Colon (tissue), 2 donors: Measurements from ENCODE around the gene KRTAP10-12.
"Not testable (repeated sequence)": the region's sequence is repeated elsewhere in the genome, so short reads cannot be mapped to it uniquely, and the experiment has no call there.

ENCODE experiments used
- FAIRE-seq: peaks from 2 replicates; lab custom pipeline; 2012; peaks lifted over from hg19 to GRCh38; lab: Jason Lieb, UNC
- donor health status: control.
- donor health status: control.

The KRTAP10-12 gene, protein sequence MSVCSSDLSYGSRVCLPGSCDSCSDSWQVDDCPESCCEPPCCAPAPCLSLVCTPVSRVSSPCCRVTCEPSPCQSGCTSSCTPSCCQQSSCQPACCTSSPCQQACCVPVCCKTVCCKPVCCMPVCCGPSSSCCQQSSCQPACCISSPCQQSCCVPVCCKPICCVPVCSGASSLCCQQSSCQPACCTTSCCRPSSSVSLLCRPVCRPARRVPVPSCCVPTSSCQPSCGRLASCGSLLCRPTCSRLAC

DNA sequence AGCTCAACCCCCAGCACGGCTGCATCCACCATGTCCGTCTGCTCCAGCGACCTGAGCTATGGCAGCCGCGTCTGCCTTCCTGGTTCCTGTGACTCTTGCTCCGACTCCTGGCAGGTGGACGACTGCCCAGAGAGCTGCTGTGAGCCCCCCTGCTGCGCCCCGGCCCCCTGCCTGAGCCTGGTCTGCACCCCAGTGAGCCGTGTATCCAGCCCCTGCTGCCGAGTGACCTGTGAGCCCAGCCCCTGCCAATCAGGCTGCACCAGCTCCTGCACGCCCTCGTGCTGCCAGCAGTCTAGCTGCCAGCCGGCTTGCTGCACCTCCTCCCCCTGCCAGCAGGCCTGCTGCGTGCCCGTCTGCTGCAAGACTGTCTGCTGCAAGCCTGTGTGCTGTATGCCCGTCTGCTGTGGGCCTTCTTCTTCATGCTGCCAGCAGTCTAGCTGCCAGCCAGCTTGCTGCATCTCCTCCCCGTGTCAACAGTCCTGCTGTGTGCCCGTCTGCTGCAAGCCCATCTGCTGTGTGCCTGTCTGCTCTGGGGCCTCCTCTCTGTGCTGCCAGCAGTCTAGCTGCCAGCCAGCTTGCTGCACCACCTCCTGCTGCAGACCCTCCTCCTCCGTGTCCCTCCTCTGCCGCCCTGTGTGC lies at the start of gene KRTAP10-12:
TSS of gene KRTAP10-12 (plus strand) at position 1 of the 639 bp plus-strand sequence. CDS start at position 31, 30 bp downstream.
- FAIRE-seq = not testable (repeated sequence)

DNA sequence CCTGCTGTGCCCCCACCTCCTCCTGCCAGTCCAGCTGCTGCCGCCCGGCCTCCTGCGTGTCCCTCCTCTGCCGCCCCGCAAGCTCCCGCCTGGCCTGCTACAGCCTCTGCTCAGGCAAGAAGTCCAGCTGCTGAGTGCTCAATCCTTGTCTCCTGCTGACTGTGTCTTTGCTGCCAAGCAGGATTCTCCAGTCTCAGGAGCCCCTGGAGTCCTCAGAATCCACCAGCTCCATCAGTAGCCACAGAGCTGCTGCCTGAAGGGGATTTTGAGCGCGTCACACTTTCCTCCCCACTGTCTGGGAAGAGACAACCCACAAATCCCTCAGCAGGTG lies 49.8 kb upstream of the KRTAP10-12 start:
- no peak for FAIRE-seq

DNA sequence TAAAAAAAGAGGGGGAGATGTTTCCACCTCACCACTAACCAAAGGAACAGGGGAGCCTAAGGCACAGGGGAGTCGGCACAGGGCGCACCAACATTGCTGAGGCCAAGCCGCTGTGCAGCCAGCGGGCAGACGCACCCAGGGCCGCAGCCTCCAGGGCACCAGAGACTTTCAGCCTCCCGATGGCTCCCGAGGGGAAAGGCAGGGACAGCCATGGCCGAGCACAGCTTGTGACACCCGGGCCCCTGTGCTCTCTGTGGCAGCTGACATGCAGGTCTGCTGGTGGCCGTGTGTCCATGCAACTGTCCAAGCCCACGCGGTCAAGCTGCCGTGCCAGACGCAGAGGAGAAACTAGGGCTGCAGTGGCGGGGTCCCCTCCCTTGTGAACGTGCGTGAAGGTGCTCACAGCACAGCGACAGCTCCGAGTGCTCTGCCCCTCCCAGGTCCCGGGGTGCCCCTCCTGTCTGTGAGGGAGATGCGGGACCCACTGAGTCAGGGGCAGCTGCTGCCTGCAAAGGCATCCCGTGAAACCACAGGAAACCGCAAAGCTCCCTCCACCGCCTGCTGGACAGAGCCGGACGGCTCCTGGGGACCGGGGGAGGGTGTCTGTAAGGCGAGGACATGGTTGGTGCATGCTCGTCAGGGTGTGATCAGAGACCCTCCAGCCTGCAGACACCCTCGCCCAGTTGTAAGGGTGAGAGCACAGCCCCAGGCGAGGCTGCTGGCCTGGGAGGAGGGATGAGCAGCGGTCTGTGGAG lies 48.2 kb upstream of the KRTAP10-12 start:
- no peak for FAIRE-seq

DNA sequence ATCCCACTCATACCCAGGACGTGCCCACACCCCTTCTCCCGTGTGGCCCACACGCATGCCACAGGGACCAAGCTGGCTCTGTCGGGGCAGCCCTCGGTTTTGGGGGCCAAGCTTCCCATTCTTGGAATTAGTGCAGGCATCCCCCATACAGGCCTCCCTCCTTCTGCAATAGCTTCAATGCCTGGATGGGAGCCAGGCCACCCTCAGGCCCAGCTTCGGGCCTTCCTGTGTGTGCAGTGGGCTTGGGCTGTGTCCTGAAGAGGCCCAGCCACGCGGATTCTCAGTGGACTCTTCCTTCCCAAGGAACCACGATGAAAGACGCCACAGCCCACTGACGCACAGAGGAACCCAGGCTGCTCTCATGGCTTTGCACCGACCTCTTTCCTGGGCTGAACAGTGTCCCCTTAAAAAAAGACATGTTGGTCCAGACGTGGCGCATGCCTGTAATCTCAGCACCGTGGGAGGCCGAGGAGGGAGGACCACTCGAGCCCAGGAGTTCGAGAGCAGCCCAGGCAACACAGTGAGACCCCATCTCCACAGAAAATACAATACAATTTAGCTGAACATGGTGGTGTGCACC lies 47.4 kb upstream of the KRTAP10-12 start:
- no peak for FAIRE-seq

DNA sequence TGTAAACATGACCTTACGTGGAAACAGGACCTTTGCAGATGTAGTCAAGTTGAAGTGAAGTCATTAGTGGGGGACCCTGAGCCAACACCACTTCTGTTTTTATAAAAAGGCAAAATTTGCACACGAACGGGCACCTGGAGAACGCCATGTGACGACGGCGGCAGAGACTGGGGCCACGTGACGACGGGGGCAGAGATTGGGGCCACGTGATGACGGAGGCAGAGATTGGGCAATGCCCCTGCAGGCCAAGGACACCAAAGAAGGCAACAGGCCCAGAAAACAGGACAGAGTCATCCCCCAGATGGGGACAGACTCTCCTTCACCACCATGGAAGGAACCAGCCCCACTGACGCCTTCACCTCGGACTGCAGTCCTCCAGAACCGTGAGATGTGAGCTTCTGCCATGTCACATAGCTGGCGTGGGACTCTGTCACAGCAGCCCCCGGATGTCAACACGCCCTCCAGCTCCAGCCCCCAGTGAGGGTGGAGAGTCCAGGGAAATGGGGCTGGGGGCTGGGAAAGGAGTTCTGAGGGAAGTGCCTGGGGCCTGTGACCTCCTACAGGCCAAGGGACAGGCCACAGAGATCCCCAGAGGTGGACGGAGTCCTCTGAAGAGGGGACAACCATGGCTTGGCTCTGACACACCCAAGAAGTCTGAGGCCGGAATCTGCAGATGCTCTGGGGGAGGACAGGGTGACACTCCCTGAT lies 46.6 kb upstream of the KRTAP10-12 start:
- FAIRE-seq = no peak

DNA sequence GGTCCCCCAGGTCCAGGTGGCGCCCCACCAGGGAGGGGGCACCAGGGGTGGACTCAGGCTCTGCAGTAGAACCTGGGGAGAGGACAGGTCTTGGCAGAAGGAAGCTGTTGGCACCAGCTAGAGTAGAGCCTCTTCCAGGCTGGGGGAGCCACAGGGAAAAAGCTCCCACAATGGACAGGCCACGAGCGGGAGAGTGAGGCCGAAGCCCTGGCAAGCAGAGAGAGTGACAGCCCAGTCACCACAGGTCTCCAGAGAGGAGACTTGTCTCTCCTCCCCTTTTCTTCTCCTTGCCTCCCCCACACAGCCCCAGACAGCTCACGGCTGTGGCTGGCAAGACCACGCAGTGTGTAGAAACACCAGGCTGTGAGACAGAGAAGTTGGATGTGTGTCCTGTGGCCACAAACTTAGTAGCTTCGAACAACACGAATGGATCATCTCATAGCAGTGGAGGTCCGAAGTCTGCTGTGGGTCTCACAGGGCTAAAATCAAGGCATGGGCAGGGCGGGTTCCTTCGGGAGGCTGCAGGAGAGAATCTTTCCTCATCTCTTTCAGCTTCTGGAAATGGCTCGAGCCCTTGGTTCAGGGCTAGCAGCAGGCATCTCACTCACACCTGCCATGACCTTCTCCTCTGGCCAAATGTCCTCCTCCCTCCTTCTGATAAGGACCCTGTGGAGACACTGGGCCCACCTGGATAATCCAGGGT lies 45.8 kb upstream of the KRTAP10-12 start:
- FAIRE-seq = no peak

DNA sequence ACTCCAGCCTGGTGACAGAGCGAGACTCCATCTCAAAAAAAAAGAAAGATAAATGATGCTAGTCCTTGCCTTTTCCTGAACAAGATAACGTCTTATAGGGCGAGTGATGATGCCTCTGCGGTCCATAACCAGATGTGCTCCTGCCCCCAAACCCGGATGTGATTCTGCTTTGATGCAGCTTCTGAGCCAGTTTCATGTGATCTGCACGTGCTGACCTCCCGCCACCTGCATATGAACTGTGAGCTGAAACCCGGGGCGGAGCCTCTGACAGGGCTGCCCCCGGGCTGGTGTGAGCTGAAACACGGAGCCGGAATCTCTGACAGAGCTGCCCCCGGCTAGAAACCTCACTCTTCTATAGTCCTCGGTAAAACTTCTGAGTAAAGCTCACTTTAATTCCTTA lies 43.8 kb upstream of the KRTAP10-12 start:
- FAIRE-seq = no peak

DNA sequence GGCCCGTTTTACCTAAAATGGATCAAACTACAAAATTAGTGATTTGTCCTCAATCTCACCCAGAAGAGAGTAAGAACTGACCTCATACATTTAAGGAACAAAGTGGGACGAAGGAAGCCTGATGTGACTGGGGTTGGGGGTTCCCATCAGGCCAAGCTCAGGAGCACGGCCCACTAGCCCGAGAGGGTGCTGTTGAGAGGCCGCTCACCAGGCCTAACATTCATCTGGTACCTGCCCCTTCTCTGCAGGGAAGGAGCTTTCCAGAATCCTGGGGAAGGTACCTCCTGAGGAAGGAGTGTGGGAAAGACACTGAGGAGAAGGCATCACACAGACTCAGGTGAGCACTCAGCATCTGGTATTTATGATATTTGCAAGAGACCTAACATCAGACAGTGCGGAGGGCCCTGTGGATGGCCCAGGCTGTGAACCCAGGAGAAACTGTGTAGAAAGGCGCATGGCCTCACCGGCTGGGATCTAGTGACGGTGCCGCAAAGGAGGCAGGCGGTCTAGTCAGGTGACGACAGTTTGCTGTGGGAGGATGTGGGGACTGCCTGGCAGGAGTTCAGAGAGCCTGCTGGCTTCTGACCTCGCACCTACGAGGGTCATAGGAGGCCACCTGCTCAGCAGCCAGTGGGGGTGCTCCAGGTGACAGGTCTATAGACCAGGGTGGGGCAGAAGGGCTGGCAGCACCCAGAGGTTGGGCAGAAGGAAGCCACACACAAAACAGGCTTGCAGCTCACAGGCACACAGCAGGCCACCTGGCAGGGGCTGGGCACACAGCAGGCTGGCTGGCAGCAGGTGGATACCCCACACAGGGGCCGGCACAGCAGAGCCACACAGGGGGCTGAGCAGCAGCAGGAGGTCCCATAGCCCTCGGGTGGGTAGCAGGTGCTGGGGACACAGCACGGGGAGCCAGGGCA lies 43.1 kb upstream of the KRTAP10-12 start:
- FAIRE-seq = no peak

DNA sequence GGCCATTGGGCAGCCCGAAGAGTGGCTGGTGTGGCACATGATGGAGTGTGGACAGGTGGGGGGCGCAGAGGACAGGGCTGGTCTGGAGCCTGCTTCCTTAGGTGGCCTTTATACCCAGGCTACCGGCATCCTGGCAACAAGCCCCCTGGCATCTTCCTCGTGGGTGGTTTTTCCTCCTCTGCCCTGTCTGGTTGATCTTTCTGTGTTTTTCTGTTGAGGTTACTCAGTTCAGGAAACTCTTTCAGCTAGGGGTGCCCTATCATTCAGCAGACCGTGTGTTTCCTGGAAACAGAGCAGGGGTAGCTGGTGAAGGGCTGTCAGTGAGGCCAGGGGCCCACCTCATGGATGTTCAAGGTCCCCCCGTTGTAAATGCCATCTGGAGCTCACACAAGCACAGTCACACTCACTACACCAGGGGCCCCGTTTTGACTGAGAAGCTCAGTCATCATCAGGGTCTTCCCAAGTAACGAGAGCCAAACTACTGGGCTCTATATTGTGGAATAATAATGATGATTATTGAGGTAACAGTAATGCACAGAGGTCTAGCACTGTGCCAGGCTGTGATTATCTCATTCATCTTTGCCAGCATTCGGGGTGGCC lies 42.3 kb upstream of the KRTAP10-12 start, which contains the start of gene KRTAP12-4:
TSS of gene KRTAP12-4 (minus strand) at position 84 of the 600 bp plus-strand sequence. CDS start at position 39, 45 bp downstream.
- FAIRE-seq = no peak

DNA sequence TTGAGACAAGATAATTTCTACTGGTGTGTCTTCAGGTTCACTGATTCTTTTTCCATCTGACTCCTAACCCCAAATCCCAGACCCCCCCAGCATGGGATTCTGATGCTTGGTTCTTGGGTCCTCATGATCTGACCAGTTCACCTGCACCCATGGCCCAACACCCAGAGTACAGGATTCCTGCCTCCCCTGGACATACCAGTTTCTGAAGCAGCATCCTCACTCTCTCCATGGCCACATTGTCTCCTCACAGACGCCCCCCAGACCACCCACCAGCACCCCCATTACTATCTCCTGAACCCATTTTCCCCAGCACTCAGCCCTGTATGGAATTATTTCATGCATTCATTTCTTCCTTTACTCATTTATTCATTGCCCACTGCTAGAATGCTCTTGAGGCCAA lies 40.1 kb upstream of the KRTAP10-12 start:
- no peak for FAIRE-seq

DNA sequence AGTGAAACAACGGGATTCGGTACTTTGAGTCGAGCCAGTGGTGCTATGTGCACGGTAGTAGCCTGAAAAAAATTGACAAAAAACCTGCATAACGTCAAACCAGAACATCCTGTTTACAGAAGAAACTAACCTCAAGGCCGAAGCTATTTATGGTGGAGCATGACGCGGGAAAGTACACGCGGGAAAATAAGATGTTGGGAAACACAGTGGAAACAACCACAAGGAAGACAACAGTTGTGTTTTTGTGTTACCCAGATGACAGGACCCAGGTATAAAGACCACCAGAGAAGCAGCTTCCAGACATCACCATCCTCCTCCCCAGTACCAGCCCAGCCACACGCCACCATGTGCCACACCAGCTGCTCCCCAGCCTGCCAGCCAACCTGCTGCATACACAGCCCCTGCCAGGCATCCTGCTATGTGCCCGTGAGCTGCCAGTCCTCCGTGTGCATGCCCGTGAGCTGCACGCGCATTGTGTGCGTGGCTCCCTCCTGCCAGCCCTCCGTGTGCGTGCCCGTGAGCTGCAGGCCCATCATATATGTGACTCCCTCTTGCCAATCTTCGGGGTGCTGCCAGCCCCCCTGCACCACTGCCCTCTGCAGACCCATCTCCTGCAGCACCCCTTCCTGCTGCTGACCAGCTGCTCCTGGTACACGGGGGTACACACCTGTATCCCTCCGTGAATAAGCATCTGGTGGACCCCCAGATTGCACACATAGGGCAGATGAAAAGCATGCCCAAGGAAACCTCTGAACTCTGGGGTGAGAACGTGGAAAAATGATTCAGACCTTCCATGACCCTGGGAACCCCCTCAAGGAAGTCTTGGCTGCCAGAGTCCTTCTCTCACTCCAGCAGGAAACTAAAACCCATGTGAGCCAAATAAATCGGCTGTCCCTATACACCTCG lies 39.1 kb upstream of the KRTAP10-12 start, which contains the start of gene KRTAP12-3:
TSS of gene KRTAP12-3 (plus strand) at position 298 of the 906 bp plus-strand sequence. CDS start at position 346, 48 bp downstream.
- no peak for FAIRE-seq

DNA sequence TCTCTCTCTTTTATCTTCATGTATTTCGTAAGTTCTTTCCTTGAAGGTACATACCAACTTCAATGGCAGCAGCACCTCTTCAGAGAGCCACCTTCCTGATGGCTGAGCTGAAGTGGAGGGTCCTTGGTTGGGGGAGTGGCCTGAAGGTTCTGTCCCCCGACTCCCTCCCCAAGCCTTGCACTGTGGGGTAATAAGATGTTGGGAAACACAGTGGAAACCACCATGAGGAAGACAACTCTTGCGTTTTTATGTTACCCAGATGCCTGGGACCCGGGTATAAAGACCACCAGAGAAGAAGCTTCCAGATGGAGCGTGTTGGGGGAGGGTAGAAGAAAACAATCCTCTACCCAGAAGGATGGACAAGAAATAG lies 38.4 kb upstream of the KRTAP10-12 start:
- no peak for FAIRE-seq

DNA sequence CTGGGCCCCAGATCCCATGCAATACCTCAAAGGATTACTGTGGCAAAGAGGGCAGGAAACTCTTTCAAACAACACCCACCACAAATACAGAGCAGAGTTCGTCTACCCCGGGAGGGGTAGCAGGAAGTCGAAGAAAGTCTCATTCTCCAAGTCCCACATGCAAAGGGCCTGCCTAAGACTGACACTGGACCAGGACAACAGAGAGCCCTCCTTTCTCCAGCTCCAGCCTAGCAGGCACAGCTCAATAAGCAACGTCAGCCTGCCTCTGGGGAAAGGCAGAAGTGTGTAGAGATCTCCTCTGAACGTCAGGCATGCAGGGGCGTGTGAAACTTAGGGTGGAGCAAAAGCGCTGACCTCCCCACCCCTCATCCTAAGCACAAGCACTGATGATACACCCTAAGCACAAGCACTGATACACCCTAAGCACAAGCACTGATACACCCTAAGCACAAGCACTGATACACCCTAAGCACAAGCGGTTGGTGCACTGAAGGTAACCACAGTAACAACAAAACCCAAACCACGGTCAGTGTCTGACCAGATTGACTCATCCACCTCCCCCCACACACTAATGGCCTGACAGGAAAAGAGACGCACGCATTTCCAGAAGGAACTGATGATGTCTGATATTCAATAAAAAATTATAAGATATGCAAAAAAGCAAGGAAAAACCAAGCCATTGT lies 37.9 kb upstream of the KRTAP10-12 start:
- no peak for FAIRE-seq

DNA sequence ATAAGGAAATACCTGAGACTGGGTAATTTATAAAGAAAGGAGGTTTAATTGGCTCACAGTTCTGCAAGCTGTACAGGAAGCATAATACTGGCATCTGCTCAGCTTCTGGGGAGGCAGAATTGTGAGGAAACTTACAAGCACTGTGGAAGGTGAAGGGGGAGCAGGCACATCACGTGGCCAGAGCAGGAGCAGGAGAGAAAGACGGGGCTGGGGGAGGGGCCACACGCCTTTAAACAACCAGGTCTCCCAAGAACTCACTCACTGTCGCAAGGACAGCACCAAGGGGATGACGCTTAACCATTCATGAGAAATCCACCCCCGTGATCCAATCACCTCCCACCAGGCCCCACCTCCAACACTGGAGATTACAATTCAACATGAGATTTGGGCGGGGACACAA lies 35.4 kb upstream of the KRTAP10-12 start:
- FAIRE-seq = not testable (repeated sequence)

DNA sequence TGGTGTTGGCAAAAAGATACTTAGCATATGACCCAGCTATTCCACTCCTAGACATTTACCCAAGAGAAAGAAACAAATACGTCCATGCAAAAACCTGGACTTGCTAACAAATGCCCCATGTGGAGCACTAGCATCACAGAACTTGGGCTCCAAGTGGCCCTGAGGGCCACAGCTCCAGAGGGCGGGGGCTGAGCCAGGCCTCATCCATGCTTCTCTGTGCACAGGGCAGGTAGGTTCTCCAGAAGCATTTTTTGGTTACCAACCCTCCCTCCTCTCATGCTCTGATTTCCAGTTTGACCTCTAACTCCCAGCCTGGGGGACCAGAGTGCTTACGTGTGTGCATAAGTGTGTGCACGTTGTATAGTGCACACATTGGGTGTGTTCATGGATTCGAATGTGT lies 32.3 kb upstream of the KRTAP10-12 start:
- FAIRE-seq = no peak

DNA sequence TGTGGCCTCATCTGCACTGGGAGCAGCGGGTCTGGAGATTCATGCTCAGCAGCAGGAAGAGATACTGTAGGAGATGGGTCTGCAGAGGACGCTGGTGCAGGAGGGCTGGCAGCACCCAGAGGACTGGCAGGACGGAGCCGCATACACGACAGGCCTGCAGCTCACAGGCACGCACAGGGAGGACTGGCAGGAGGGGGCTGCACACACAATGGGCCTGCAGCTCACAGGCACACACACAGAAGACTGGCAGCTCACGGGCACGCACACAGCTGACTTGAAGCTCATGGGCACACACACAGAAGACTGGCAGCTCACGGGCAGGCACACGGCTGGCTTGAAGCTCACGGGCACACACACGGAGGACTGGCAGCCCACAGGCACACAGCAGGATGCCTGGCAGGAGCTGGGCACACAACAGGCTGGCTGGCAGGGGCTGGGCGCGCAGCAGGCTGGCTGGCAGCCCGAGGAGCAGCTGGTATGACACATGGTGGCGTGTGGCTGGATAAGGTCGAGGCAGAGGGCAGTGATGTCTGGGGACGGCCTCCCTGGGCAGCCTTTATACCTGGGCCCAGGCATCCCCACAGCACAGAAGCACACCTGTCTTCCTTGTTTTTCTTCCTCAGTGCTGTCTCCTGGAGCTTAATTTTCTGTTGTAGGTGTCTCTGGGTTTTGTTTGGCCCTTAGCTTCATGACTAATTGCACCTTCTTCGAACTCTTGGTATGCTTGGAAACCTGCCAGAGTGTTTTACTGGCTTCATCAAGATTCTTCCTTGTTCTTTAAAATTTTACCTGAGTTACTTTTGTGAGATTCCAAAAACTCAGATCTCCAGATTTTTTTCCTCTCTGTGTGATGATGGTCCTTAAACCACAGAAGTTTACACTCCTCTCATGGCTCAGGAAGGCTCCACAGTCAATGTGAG lies 30.3 kb upstream of the KRTAP10-12 start, which contains the start of gene KRTAP12-2:
TSS of gene KRTAP12-2 (minus strand) at position 527 of the 920 bp plus-strand sequence. CDS start at position 486, 41 bp downstream.
- no peak for FAIRE-seq

DNA sequence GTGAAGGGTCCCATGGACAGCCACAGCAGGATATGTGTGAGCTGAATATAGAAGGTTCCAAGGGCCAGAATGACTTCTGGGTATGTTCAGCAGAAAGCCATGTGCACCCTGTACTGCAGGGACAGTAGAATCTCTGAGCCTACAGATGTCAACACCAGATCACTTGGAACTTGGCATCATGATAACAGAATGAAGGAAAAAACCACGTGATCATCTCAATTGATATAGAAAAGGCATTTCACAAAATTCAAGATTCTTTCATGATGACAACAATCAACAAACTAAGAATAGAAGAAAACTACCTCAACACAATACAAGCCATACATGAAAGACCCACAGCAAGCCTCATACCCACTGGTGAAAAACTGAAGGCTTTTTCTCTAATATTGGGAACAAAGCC lies 29.4 kb upstream of the KRTAP10-12 start:
- no peak for FAIRE-seq
